ENCODE results near the gene EIF4E3. TPM values are rescaled to one million over a fixed set of nuclear protein-coding genes. Genes with fewer than 3 reads are reported as not detected.

Gene EIF4E3
- total RNA-seq, 4 donors from 2014 or later: 36.2 to 51.9 (median 39.4) TPM

DNA sequence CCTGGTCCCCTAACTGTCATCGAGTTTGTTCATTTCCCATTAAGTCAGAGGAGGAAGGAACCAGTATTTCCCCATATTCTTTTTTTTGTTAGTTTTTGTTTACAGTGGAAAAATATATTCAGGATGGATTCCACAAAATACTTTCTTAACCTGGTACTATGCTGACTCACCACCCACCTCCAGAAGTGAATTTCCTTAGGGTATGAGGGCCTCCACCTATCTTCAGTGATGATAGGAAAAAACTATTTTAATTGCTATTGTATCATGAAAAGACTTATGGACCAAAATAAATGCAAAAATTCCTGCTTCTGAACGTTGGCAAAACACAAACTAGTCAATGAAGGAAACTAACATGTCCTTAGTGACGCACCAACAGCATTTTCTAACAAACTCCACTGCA, 77.5 kb downstream of the EIF4E3 start:
- Histone ChIP-seq H3K36me3 (no peaks in the 10 kb centered on the region), H3K4me1 (peaks cover 6 to 27% (median 24%) of the 10 kb centered on the region in 4 donors), H3K4me3 (no peak overlapping the region), H3K27me3 (no peaks in the 10 kb centered on the region), H3K27ac (replicated peaks in 1 of 4) (no peak overlapping the region), H3K9me3 (no peaks in the 10 kb centered on the region)
- intact Hi-C loops (cut with DNase I): loop anchor here (5.0 to 10.0 kb wide), 2 partner anchors 55 to 933 kb away; no protein-coding TSS in a partner anchor
- no peak for DNase-seq (ENCODE audit: extremely low spot score)
- WGBS: 68% methylated on average over 3 of the region's 3 CpGs
- TF ChIP-seq POLR2A (IDR thresholded peaks at IDR 0.05; ENCODE audit: low read depth): no peak
- TF ChIP-seq EP300 (IDR thresholded peaks at IDR 0.05): no peak
- TF ChIP-seq, protein P1, sequence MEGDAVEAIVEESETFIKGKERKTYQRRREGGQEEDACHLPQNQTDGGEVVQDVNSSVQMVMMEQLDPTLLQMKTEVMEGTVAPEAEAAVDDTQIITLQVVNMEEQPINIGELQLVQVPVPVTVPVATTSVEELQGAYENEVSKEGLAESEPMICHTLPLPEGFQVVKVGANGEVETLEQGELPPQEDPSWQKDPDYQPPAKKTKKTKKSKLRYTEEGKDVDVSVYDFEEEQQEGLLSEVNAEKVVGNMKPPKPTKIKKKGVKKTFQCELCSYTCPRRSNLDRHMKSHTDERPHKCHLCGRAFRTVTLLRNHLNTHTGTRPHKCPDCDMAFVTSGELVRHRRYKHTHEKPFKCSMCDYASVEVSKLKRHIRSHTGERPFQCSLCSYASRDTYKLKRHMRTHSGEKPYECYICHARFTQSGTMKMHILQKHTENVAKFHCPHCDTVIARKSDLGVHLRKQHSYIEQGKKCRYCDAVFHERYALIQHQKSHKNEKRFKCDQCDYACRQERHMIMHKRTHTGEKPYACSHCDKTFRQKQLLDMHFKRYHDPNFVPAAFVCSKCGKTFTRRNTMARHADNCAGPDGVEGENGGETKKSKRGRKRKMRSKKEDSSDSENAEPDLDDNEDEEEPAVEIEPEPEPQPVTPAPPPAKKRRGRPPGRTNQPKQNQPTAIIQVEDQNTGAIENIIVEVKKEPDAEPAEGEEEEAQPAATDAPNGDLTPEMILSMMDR (IDR thresholded peaks at IDR 0.05): no peak
- no peak for TF ChIP-seq POLR2AphosphoS5 (IDR thresholded peaks at IDR 0.05)

DNA sequence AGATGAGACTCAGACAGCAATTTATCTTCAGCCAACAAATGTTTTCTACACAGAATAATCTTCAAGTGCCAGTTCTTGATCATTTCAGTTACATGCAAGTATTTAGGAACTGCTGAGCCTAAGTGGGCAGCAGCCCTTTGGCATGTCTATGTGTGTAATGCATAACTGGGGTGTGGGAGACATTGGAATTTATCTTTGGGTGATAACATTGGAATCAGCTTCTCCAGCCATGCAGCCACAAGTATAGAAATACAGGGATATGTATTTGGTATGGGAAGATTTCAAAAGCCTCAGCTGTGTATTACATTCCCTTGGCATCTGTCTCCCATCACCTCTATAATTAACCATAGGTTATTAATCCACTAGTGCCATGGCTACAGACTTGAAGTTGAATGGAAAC, 78.2 kb downstream of the EIF4E3 start:
- intact Hi-C loops (cut with DNase I): loop anchor here (5.0 to 10.0 kb wide), 2 partner anchors 55 to 932 kb away; no protein-coding TSS in a partner anchor
- no peak overlapping the region for H3K27ac ChIP-seq (replicated peaks in 1 of 4)

DNA sequence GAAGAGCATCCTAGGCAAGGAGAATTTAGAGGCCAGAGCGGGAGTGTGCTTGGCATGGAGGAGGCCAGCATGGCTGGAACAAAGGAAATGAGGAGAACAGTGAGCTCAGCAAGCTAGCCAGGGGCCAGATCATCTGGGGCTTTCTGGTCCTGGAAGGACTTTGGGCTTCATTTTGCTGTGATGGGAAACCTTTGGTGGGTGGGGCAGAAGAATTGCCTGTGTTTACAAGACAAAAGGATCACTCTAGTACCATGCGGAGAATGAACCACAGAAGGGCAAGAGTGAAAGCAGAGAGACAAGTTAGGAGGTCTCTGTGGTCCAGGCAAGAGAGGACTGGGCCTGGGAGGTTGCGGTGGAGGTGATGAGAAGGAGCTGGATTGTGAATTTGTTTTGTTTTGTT, 80.1 kb downstream of the EIF4E3 start:
- no peak for DNase-seq (ENCODE audit: extremely low spot score)
- TF ChIP-seq POLR2AphosphoS5 (IDR thresholded peaks at IDR 0.05) (no peak), POLR2A (IDR thresholded peaks at IDR 0.05; ENCODE audit: low read depth) (no peak), EP300 (IDR thresholded peaks at IDR 0.05) (no peak)
- TF ChIP-seq, protein P1 (IDR thresholded peaks at IDR 0.05): no peak
- intact Hi-C loops (cut with DNase I): loop anchor here (5.0 to 10.0 kb wide), 2 partner anchors 53 to 930 kb away; no protein-coding TSS in a partner anchor
- H3K27me3 ChIP-seq: no peaks in the 10 kb centered on the region
- H3K4me3 ChIP-seq: no peak overlapping the region
- H3K36me3 ChIP-seq: no peaks in the 10 kb centered on the region
- peaks cover 3 to 17% (median 12%) of the 10 kb centered on the region in 4 donors for H3K4me1 ChIP-seq
- WGBS: 95% methylated on average over 3 of the region's 3 CpGs
- H3K27ac ChIP-seq (replicated peaks in 1 of 4): no peak overlapping the region
- no peaks in the 10 kb centered on the region for H3K9me3 ChIP-seq

More for the DNA sequence above, 78.2 kb downstream of the EIF4E3 start:
- TF ChIP-seq POLR2AphosphoS5 (IDR thresholded peaks at IDR 0.05): no peak
- TF ChIP-seq POLR2A (IDR thresholded peaks at IDR 0.05; ENCODE audit: low read depth): no peak
- no peak for TF ChIP-seq EP300 (IDR thresholded peaks at IDR 0.05)
- TF ChIP-seq, protein P1 (IDR thresholded peaks at IDR 0.05): no peak
- no peaks in the 10 kb centered on the region for H3K27me3 ChIP-seq
- peaks cover 3 to 20% (median 16%) of the 10 kb centered on the region in 4 donors for H3K4me1 ChIP-seq
- H3K9me3 ChIP-seq: no peaks in the 10 kb centered on the region
- no peaks in the 10 kb centered on the region for H3K36me3 ChIP-seq
- H3K4me3 ChIP-seq: no peak overlapping the region
- no peak for DNase-seq (ENCODE audit: extremely low spot score)

DNA sequence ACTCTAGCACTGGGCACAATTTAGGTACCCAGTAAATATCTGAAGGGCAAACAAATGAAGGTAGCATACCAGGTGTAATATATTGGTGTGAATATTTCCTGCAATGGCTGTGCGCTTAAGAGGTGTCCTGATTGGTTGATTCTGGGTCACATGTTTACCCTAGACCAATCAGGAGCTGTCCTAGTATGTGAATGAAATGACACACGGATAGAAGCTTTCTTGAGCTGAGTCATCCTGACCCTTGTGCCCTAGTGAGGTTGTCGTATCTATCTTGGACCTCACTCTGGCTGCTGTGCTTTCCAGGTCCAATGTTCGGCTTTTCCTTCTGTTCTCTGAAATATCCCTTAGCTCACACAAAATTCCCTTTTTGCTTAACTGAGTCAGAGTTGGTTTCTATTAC, 83.5 kb downstream of the EIF4E3 start:
- no peak overlapping the region for H3K27ac ChIP-seq (replicated peaks in 1 of 4)
- intact Hi-C loops (cut with DNase I): loop anchor here (10.0 kb wide), 1 partner anchor 927 kb away; no protein-coding TSS in a partner anchor
- peaks cover 0 to 10% (median 1%) of the 10 kb centered on the region in 4 donors for H3K4me1 ChIP-seq
- DNase-seq (ENCODE audit: extremely low spot score): no peak
- no peaks in the 10 kb centered on the region for H3K27me3 ChIP-seq
- 100% methylated on average over 4 of the region's 4 CpGs for WGBS
- no peak overlapping the region for H3K4me3 ChIP-seq
- H3K9me3 ChIP-seq: no peaks in the 10 kb centered on the region
- TF ChIP-seq POLR2AphosphoS5 (IDR thresholded peaks at IDR 0.05) (no peak), EP300 (IDR thresholded peaks at IDR 0.05) (no peak), POLR2A (IDR thresholded peaks at IDR 0.05; ENCODE audit: low read depth) (no peak)
- TF ChIP-seq, protein P1 (IDR thresholded peaks at IDR 0.05): no peak
- H3K36me3 ChIP-seq: no peaks in the 10 kb centered on the region

Data from esophagus muscularis mucosa (tissue), 4 donors.